Adrenal gland (tissue), 5 donors: ENCODE results near the gene CNDP1.

Experiments
- CTCF ChIP-seq, 6 experiments: fragments of 450-650 bp in 4 of 6; fragments of 200-600 bp in 2 of 6; sonication (generic) in 1 of 6; IDR thresholded peaks; 1 replicate in 5 of 6; 2 replicates in 1 of 6; pipeline versions ENCODE4 v1.5.1 to v1.8.0; 2016 to 2021; ENCODE audit warnings: antibody characterized with exemption in 6 of 6, mild to moderate bottlenecking in 2 of 6, moderate library complexity in 1 of 6
- POLR2A ChIP-seq, 2 donors: fragments of 450-650 bp; IDR thresholded peaks; one replicate each; pipeline ENCODE4 v1.6.1; 2017; ENCODE audit warnings: antibody characterized with exemption in 2 of 2, mild to moderate bottlenecking in 2 of 2, moderate library complexity in 1 of 2
- donor health status: DM: no; HTN: no; CAD: no.

GRCh38 chr18:74546007-74546406 is 11.7 kb downstream of the CNDP1 start:
- TF ChIP-seq CTCF (IDR thresholded peaks at IDR 0.05) (no peak), POLR2A (IDR thresholded peaks at IDR 0.05) (no peak)
